HG03175 (cell line): Measurements from ENCODE around the gene HDAC4.
"Not testable (repeated sequence)": the region's sequence is repeated elsewhere in the genome, so short reads cannot be mapped to it uniquely, and the experiment has no call there.

ENCODE experiments used
- ATAC-seq: cut with Tn5 transposase; IDR thresholded peaks from one replicate; pipeline ENCODE4 v1.9.1; 2021; ENCODE audit warnings: mild to moderate bottlenecking, moderate library complexity; ENCODE audit not compliant: unreplicated experiment

Gene HDAC4

DNA sequence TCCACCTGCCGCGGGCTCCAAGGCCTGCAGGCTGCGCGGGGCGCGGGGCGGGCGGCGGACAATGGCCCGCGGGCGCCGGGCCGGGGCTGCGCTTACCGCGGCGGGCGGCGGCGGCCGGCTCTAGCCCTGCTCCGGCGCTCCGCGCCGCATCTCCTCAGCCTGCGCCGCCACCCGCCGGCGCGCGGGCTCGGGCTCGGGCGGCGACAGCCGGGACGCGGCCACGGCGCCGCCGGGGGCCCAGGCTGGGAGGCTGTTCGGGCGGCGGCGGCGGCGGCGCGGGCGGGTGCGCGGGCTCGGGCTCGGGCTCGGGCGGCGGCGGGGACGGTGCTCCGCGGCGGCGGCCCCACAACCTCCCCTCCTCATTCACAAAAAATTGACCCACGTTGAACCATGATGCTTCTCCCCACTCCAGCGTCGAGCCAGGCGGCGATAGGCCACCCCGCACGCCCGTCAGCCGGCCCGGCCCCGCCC is at the start of gene HDAC4:
TSS of gene HDAC4 (minus strand) at position 425 of the 471 bp plus-strand sequence. CDS start 48,321 bp downstream, outside the sequence.
- peak; percentile 6 for ATAC-seq

DNA sequence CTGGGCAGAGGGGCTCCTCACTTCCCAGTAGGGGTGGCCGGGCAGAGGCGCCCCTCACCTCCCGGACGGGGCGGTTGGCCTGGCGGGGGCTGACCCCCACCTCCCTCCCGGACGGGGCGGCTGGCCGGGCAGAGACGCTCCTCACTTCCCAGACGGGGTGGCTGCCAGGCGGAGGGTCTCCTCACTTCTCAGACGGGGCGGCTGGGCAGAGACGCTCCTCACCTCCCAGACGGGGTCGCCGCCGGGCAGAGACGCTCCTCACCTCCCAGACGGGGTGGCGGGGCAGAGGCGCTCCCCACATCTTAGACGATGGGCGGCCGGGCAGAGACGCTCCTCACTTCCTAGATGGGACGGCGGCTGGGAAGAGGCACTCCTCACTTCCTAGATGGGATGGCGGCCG is 48.6 kb upstream of the HDAC4 start:
- not testable (repeated sequence) for ATAC-seq

DNA sequence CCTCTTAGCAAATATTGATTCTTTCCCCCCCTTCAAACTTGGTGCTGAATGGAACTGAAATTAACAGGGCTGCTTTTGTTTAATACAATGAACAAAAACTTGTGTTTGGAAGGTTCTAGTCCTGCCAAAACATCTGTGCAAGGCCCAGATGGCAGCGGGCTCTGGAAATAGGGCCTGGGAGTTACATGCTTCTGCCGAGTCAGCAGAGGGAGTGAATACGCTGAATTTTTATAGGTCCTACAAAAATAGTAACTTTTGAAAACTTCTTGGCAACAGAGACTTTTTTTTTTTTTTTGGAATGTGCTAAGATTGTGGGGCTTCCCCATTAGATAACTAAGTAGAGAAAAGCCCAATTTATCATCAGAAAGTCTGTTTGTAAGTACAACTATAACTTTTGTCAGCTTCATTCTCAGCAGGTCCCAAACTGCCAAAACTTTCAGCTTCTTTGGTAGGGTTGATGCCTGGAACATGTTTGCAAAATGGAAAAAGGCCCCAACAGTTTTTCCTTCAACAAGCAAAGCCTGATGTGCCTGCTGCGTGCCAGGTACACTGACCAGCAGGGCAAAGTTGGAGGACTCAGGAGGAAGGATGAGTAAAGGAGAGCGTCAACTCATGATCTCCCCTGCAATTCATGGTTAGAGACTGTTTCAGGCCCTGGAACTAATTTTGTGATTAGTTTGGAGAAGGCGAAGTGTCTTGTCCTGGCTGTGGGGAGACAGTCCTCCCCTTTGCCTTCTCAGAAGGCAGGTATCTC is 45.1 kb upstream of the HDAC4 start:
- no peak for ATAC-seq

DNA sequence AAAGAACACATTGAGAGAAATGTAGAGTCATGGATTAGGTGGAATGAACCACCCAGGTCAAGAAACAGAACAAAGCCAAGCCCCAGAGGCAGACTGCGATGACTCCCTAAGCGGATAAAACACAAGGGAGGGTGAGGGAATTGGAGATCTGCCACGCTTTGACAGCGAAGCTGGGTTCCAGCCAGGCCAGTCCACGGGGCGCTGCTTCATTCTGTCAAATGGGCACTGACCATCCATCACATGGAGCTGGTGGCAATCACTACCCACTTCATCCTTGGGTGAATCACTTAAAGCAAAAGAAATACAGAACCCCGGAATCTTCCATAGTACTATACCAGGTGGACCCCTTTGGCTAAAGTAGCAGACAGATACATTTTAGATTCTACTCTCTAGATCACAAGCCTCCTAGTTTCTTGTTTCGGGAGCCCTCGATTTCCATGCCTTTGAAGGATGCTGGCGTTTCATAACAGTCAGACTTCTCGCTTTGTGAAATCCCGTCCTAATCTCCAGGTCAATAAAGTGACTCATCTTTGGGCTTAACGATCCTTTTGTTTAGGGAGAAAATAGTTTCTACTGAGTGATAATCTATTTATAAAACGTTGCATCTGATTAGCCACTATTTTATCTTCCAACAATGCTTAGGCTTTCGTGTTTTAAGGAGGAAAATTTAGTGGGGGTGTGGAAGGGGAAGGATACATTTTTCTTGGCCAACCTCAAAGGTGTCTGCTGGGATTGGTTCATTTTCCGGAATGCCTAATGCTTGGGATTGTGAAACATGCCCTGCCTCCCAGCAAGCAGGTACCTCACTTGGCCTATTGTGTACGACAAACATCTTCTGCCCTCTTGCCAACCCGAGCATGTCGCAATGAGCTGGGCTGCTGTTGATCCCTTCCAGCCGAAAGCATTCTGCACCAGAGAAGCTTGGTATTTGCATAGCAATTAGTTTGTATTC is 44.1 kb upstream of the HDAC4 start:
- ATAC-seq = no peak

DNA sequence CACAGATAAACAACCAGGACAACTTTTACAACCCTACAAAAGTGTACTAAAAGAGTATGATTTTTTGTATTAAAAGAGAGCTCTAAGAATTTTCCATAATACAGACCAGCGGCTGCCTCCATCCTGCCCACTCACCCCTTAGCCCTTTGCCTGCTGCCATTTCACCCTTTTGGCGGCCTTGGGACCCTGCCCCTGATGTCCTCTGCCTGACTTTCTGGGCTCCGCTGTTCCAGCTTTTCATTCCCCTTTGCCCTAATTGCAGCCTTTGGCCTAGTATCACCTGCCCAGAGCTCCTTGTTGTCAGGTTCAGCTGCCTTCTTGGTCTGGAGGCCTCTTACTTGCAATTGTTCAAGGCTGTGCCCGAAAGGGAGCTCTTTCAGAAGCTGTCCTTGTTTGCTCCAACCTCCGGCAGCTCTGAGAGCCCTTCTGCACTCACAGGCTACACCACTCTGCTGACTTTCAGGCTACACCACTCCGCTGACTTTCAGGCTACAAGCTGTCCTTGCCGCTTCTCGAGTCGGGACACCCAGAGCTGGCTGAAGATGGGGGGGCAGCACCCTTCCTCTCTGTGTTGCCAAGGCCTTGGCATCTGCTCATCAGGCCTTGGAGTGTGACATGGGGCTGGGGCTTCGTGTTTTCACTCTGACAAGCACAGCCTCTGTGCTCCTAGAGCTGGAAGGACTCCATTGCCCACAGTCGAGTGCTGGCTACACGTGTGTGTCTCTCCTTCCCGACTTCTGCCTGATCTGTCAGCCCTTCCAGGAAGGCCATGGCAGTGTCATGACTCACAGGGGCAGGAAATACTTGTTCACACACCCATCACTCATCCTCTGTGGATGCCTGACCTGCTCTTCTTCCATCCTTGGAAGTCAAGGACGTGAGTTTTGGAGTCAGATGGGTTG is 43.1 kb upstream of the HDAC4 start:
- ATAC-seq = no peak

DNA sequence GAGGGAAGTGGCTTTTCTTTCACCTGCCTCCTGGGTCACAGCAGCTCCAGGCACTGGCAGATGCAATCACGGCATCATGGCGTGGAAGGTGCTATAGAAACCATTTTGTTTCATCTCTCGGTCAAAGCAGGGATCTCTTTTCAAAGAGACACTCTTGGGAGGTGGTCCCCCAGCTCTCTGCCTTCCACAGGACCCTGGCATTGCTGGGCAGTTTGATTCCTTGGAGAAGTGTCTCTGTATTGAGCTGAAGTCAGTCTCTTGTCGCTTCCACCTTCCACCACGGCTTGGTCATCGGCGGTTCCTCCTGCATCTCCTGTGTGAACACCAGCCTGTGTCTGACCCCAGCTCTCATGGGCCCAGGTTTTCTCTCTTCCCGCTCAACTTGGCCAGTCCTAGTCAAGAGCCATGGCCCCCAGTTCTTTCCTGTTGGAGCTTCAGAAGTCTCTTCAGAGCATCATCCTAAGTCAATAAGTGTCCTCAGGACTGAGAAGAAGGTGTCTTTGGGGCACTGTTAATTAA is 42.3 kb upstream of the HDAC4 start:
- ATAC-seq = no peak

DNA sequence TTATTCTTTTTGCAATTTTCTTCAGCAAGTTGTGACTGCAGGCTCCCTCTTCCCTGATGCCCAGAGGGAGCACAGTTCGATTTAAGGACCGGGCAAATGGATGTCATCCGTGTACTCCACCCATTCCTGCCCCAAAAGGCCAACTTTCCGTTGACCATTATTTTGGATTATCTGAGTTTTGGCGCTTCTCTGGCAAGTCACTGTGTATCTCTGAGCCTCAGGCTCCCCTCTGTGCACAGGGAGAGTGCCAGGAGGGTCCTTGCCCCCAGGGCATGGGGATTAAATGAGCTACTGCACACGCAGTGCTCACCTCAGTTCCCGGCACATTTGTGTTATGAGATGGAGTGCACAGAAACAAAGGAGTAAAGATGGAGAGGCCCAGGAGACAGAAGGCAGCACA is 41.4 kb upstream of the HDAC4 start:
- no peak for ATAC-seq

DNA sequence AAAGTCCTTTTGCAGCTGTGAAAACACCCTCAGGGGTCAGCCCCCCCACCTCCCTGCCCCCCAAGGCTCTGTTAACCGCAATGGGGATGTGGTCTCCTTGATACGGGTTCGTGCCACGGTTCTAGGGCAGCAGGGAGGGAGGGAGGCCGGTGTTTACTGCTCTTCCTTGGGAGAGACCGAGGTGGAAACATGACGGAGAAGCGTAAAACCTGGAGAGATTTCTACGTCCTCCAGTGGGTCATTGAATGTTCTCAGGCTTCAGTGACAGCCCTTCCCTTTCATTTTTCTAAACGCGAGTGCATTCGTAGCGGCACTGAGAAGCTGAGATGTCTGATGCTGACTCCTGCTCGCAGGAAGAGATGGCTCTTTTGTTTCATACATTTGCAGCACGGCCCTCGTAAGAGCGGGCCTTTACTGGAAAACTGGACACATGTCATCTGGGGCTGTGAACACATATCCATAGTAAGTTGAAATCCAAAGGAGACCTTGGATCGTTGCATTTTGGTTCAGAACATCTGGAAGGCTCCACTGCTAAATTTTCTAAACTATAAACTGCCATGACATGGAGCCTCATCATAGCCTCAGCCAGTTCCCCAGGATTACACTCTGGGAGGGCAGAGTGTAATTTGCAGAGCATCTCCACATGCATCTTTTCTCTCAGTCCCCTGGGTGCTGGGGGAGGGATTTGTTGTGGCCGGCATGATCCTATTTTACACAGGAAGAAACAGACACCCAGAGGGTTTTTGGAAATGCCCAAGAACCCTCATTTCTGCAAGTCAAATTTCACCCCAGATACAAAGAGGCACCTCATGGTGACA is 40.6 kb upstream of the HDAC4 start:
- ATAC-seq = no peak

DNA sequence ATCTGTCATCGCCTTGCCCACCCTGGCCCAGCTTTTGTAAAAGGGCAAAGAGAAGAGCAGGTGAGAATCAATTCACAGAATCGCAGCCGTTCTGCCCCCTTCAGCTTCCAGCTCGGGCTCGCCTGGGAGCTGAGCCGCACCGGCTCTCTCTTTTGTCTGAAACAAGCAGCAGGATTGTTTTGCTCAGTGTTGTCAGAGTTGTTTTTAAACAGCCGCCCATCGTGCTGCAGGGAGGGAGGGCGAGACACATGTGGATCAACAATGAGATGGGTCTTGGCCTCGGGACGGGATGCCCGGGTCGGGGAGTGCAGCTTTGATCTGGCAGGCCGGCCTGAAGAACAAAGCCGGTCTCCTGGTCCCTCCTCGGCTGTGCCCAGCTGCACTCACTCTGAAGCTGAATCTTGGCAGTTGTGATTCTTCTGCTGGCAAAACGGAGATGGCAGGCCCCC is 39.7 kb upstream of the HDAC4 start:
- no peak for ATAC-seq

DNA sequence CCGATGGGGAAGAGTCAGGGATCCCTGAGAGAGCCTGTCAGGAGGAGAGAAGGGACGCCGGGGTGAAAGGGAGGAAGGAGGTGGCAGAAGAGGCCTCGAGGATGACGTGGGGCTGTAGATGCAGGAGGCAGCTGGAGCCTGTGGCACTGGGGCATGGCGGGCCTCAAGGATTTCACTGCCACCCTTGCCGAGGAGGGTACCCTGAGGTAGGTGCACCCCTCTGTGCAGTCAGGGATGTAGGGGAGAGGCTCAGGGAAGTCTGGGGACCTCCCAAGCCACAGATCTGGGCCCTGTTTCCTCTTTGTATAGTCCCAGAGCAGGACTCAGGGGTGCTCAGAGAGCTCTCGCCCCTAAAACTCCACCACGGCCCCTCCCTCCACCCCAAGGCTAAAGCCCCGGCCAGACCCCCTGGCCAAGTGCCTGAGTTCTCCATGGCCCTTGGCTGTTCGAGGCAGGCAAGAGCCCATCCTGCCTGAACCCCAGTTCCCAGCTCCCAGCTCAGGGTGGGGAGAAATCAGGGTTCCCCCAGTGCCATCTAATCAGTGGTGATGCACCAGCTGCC is 39.0 kb upstream of the HDAC4 start:
- no peak for ATAC-seq

DNA sequence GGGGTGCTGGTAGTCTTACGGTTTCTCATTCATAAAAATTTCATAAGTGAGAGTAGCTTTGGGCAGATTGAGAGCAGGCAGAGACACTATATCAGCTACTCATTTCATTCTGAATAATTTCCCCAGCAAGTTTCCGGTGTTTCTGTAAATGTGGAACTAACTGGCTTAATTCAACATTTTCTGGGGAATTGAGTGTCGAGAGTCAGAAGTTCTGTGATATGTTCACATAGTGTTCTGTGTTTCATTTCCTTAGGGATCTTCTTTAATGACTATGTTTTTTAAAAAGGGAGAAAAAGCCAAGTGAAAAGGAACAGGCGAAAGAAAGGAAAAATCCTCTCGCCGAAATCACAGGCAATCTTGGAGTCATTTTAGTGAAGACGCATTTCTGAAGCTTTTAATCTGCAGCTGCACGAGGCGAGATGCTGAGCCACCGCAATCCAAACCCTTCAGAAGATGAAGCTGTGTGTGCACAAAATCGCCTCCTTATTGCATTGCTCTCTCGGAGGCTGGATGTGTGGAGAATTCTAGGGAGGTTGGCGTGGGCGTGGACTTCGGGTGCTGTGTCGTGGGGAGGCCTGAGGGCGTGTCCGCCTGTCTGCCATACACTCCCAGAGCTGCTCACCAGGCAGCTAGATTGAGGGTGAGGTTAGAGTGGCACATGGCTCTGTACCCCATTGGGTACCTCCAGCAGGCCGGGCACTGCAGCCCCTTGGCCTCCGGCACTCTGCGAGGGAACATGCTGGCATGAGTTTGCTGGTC is 38.4 kb upstream of the HDAC4 start:
- ATAC-seq = no peak

DNA sequence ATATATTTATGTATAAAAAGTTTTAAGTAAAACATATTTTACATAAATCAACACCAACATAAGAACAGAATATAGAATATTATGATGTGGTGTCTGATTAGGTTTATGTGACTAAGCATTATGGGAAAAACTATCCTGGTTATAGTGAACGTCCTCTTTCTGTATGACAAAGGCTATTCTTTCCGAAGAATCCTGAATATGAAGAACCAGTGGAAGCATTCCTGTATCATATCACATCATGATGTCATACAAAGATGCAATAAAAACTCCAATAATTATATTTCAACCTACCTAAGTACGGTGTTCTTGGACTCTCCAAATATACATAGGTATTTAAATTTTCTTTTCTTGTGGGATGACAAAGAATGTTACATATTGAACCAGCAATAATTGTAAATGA is 37.5 kb upstream of the HDAC4 start:
- ATAC-seq = no peak

DNA sequence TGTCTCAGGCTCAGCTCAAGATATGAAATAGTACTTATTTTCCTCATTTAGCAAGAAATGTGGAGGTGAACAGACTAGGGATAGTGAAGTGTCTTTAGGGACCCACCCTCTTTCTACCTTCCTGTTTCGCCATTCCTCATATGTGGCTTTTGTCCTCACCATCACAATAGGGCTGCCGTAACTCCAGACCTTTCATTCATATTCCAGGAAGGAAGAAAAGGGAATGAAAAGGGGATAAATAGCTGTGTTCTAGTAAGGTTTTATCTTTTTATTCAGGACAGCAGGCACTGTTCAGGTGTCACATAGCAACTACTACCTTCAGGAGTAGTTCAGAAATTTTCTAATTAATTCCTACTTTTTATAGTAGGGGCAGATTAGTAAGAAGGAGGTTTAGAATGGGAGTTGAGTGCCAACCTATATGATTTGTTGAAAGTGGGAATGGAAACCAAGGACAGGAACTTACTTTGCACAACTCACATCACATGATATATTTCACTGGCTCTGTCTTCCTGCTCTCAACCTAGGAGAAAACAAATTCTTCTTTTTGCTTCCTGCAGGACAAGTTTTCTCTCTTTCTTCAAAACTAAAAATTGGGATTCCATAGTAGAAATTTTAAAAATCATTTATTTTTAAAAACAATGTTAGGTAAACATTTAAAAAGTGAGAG is 36.0 kb upstream of the HDAC4 start:
- no peak for ATAC-seq

DNA sequence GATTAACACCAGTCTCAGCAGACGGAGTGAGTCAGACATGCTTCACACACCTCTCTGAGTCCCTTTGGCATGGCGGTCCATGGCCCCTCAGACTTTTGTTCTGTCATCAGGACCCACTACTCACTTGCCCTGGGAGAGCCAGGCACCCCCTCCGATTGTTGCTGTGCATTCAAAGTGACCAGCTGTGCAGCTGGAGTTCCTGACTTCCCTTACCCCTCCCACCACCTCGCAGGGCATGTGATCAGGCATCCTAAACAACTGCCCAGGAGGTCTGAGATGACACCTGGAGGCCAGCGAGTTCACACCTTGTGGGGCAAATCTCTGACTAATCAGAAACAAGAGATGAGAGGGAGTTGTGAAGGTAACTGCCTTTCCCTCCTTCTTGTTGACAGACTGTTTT is 35.3 kb upstream of the HDAC4 start:
- no peak for ATAC-seq

DNA sequence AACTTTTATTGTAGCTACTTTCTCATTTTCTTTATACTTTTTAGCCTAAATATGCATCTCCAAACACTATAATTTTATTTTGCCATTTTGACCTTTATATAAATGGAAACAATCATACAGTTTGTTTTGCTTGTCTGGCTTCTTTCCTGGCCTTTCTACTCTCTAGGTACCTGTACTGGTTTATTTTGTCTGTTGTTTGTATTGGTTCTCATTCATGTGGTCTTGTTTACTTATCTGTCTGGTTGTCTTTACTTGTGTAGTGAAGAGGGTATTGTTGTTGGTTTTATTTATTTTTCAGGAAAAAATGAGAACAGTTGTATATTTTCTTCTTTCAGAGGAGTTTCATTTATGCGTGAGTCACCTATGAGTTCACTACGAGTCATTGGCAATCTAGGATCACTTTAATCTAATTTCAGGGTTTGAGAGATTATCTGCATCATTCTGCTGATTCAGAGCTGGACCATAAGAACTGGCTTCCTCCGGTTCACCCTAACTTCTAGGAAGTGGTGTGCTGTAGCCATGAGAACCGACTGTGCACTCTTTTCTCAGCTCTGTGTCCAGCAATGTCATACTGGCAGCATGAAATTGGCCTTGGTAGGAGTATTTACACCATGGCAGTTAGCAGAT is 33.1 kb upstream of the HDAC4 start:
- no peak for ATAC-seq

DNA sequence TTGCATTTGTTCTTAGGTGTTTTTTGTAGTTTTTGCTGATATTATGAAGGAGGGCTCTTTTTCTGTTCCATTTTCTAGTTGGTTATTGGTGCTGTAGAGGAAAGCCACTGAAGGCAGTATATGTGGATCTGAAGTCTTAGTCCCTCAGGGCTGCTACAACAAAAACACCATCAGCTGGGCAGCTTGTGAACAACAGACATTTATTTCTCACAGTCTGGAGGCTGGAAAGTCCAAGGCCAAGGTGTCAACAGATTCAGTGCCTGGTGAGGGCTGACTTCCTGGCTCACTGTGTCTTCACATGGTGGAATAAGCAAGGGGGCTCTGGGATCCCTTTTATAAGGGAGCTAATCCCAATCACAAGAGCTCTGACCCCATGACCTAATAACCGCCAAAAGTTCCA is 31.4 kb upstream of the HDAC4 start:
- ATAC-seq = no peak

DNA sequence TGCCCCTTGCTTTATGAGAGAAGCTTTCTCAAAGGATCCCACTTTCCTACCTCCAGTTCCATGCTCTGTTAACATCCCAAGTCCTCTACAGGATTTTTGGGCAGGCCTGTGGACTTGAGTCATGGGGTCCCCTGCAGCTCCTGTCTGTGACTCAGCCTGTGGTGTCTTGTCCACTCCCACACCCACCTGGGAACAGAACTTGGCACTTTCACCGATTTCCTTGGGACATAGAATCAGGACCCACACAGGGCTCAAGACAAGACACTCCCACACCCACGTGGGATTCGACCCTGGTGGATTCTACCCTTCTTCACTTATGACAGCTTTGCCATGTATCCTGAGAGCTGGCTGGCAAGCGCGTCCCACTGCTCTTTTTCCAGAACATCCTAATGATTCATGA is 30.7 kb upstream of the HDAC4 start:
- ATAC-seq = no peak
